ENCODE data around the gene OLAH.

The OLAH gene

DNA sequence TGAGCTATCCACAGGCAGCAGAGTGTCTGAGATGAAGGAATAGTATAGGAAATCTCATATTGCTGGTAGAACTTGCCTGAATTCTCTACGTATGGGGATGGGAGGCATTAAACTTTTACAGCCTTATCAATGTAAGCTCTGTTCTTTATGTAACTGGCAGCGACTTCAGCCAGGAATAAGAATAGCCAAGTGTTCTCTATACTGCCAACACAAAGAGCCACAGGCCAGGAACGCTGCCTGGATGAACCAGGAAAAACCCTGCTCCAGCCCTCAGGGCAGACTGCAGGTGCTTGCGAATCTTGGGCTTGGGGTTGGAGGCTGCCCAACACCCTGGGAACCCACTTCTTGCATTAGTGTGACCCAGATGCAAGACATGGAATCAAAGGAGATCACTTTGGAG is 6.1 kb upstream of the OLAH start:
- no peaks in the 10 kb centered on the region for H3K9me3 ChIP-seq (replicated peaks; ENCODE audit: insufficient read depth, low read length)
- H3K9me2 ChIP-seq (replicated peaks; ENCODE audit: insufficient read depth, low read length), result no peaks in the 10 kb centered on the region
- no peak overlapping the region for H3K4me2 ChIP-seq (ENCODE audit: low read depth, low read length)
- no peaks in the 10 kb centered on the region for H3K27me3 ChIP-seq (replicated peaks; ENCODE audit: insufficient read depth, low read length)
- no peaks in the 10 kb centered on the region for H4K20me1 ChIP-seq (ENCODE audit: insufficient read depth, low read length)
- TF ChIP-seq CTCF (IDR thresholded peaks at IDR 0.05; ENCODE audit: low read length) (no peak), EZH2 (optimal IDR thresholded peaks at IDR 0.05; ENCODE audit: low read depth, low read length) (no peak), EZH2phosphoT487 (IDR thresholded peaks at IDR 0.05; ENCODE audit: low read length) (no peak)
- no peak for DNase-seq
- H3K4me1 ChIP-seq (ENCODE audit: low read length), result no peaks in the 10 kb centered on the region
- no peak overlapping the region for H3K9ac ChIP-seq (ENCODE audit: low read length)
- no peaks in the 10 kb centered on the region for H3K36me3 ChIP-seq (replicated peaks; ENCODE audit: insufficient read depth, low read length)
- H2AFZ ChIP-seq (ENCODE audit: low read length), result no peak overlapping the region
- no peak overlapping the region for H3K27ac ChIP-seq (ENCODE audit: low read length)
- H3K79me2 ChIP-seq (ENCODE audit: low read length), result no peaks in the 10 kb centered on the region
- H3F3A ChIP-seq (ENCODE audit: insufficient read depth, low read length), result no peaks in the 10 kb centered on the region
- H3K4me3 ChIP-seq (ENCODE audit: low read length), result no peak overlapping the region

- H3K36me3 ChIP-seq (replicated peaks; ENCODE audit: insufficient read depth, low read length), result no peaks in the 10 kb centered on the region
- no peaks in the 10 kb centered on the region for H3F3A ChIP-seq (ENCODE audit: insufficient read depth, low read length)
- H3K79me2 ChIP-seq (ENCODE audit: low read length), result no peaks in the 10 kb centered on the region
- no peak overlapping the region for H3K4me2 ChIP-seq (ENCODE audit: low read depth, low read length)
- no peaks in the 10 kb centered on the region for H3K4me1 ChIP-seq (ENCODE audit: low read length)
- TF ChIP-seq CTCF (IDR thresholded peaks at IDR 0.05; ENCODE audit: low read length) (no peak), EZH2phosphoT487 (IDR thresholded peaks at IDR 0.05; ENCODE audit: low read length) (no peak), EZH2 (optimal IDR thresholded peaks at IDR 0.05; ENCODE audit: low read depth, low read length) (no peak)
- no peaks in the 10 kb centered on the region for H3K9me3 ChIP-seq (replicated peaks; ENCODE audit: insufficient read depth, low read length)
- H3K9me2 ChIP-seq (replicated peaks; ENCODE audit: insufficient read depth, low read length), result no peaks in the 10 kb centered on the region
- no peak overlapping the region for H3K9ac ChIP-seq (ENCODE audit: low read length)
- DNase-seq, result no peak
- no peaks in the 10 kb centered on the region for H4K20me1 ChIP-seq (ENCODE audit: insufficient read depth, low read length)
- H3K27me3 ChIP-seq (replicated peaks; ENCODE audit: insufficient read depth, low read length), result no peaks in the 10 kb centered on the region
- no peak overlapping the region for H3K27ac ChIP-seq (ENCODE audit: low read length)
- no peak overlapping the region for H2AFZ ChIP-seq (ENCODE audit: low read length)
- no peak overlapping the region for H3K4me3 ChIP-seq (ENCODE audit: low read length)
Measured at GRCh38 chr10:15038416-15038815, 5.3 kb upstream of the OLAH start.

GRCh38 chr10:15045380-15045779 is 1.6 kb downstream of the OLAH start:
- H3K9ac ChIP-seq (ENCODE audit: low read length), result no peak overlapping the region
- H3K79me2 ChIP-seq (ENCODE audit: low read length), result no peaks in the 10 kb centered on the region
- no peak for DNase-seq
- H3K27ac ChIP-seq (ENCODE audit: low read length), result no peak overlapping the region
- no peaks in the 10 kb centered on the region for H3K4me1 ChIP-seq (ENCODE audit: low read length)
- H3K27me3 ChIP-seq (replicated peaks; ENCODE audit: insufficient read depth, low read length), result no peaks in the 10 kb centered on the region
- H4K20me1 ChIP-seq (ENCODE audit: insufficient read depth, low read length), result no peaks in the 10 kb centered on the region
- H3K36me3 ChIP-seq (replicated peaks; ENCODE audit: insufficient read depth, low read length), result no peaks in the 10 kb centered on the region
- no peaks in the 10 kb centered on the region for H3K9me3 ChIP-seq (replicated peaks; ENCODE audit: insufficient read depth, low read length)
- no peak for TF ChIP-seq EZH2phosphoT487 (IDR thresholded peaks at IDR 0.05; ENCODE audit: low read length)
- no peak overlapping the region for H2AFZ ChIP-seq (ENCODE audit: low read length)
- no peaks in the 10 kb centered on the region for H3K9me2 ChIP-seq (replicated peaks; ENCODE audit: insufficient read depth, low read length)
- no peak overlapping the region for H3K4me3 ChIP-seq (ENCODE audit: low read length)
- H3F3A ChIP-seq (ENCODE audit: insufficient read depth, low read length), result no peaks in the 10 kb centered on the region
- no peak overlapping the region for H3K4me2 ChIP-seq (ENCODE audit: low read depth, low read length)

DNA sequence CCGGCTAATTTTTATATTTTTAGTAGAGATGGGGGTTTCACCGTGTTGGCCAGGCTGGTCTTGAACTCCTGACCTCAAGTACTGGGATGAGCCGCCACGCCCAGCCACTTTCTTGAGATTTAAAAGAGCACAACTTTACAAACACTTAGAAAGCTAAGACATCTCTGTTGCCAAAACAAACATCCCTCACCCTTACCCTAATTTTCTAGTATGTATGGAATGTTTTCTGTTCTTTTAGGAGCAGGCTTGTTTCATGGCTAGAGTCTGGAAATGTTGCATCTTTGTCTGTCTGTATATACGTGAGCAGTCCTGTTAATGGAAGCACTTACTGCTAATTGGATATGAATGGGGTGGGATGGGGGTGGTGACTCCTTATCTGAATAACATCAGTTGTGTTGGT is 2.9 kb downstream of the OLAH start:
- H3K9me3 ChIP-seq (replicated peaks; ENCODE audit: insufficient read depth, low read length), result no peaks in the 10 kb centered on the region
- DNase-seq, result no peak
- H3K36me3 ChIP-seq (replicated peaks; ENCODE audit: insufficient read depth, low read length), result no peaks in the 10 kb centered on the region
- no peaks in the 10 kb centered on the region for H4K20me1 ChIP-seq (ENCODE audit: insufficient read depth, low read length)
- no peak overlapping the region for H3K9ac ChIP-seq (ENCODE audit: low read length)
- no peak overlapping the region for H3K4me2 ChIP-seq (ENCODE audit: low read depth, low read length)
- no peaks in the 10 kb centered on the region for H3K9me2 ChIP-seq (replicated peaks; ENCODE audit: insufficient read depth, low read length)
- H3K27ac ChIP-seq (ENCODE audit: low read length), result no peak overlapping the region
- H3F3A ChIP-seq (ENCODE audit: insufficient read depth, low read length), result no peaks in the 10 kb centered on the region
- H3K27me3 ChIP-seq (replicated peaks; ENCODE audit: insufficient read depth, low read length), result no peaks in the 10 kb centered on the region
- no peak for TF ChIP-seq CTCF (IDR thresholded peaks at IDR 0.05; ENCODE audit: low read length)
- TF ChIP-seq EZH2phosphoT487 (IDR thresholded peaks at IDR 0.05; ENCODE audit: low read length), result no peak
- TF ChIP-seq EZH2 (optimal IDR thresholded peaks at IDR 0.05; ENCODE audit: low read depth, low read length), result no peak
- no peaks in the 10 kb centered on the region for H3K79me2 ChIP-seq (ENCODE audit: low read length)
- H3K4me1 ChIP-seq (ENCODE audit: low read length), result no peaks in the 10 kb centered on the region
- H2AFZ ChIP-seq (ENCODE audit: low read length), result no peak overlapping the region
- no peak overlapping the region for H3K4me3 ChIP-seq (ENCODE audit: low read length)
